22Rv1 (cell line): ENCODE measurements around the gene CACNA2D2.

Experiments
- H3K27ac ChIP-seq: fragments of 450-650 bp; 2 replicates; pipeline ENCODE4 v1.5.1; 2017
- ZFX ChIP-seq: fragments of 450-650 bp; IDR thresholded peaks from 2 replicates; pipeline ENCODE4 v1.6.1; 2017; ENCODE audit warnings: antibody characterized with exemption, borderline replicate concordance
- TF ChIP-seq, protein P1 (sequence below): fragments of 450-650 bp; IDR thresholded peaks from 2 replicates; pipeline ENCODE4 v1.5.1; 2017; ENCODE audit warnings: mild to moderate bottlenecking

Gene CACNA2D2

DNA sequence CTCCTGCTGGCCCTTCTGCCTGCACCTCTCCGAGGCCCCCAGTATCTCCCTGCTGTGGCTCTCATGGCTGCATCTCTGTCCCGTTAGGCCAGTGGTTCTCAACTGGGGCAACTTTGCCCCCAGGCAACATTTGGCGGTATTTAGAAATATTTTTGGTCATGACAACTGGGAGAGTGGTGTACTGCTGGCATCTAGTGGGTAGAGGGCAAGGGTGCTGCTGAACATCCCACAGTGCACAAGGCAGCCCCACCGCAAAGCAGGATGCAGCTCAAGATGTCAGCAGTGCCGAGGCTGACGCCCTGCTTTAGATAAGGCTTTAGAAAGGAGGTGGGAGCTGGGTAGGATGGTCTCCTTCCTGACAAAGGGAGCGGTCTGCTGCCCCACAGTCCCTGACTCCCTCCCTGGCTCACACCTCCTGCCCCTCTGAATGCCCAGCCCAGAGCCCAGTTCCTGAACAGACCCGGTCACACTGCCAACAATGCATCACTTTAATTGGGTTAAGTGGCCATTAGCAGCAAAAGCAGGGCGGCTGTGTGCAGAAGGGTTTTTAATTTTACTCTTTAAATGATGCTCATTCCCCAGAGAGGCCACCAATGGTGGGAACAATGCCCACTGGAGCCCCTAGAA lies 75.3 kb downstream of the CACNA2D2 start:
- TF ChIP-seq, protein P1, sequence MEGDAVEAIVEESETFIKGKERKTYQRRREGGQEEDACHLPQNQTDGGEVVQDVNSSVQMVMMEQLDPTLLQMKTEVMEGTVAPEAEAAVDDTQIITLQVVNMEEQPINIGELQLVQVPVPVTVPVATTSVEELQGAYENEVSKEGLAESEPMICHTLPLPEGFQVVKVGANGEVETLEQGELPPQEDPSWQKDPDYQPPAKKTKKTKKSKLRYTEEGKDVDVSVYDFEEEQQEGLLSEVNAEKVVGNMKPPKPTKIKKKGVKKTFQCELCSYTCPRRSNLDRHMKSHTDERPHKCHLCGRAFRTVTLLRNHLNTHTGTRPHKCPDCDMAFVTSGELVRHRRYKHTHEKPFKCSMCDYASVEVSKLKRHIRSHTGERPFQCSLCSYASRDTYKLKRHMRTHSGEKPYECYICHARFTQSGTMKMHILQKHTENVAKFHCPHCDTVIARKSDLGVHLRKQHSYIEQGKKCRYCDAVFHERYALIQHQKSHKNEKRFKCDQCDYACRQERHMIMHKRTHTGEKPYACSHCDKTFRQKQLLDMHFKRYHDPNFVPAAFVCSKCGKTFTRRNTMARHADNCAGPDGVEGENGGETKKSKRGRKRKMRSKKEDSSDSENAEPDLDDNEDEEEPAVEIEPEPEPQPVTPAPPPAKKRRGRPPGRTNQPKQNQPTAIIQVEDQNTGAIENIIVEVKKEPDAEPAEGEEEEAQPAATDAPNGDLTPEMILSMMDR, result no peak
- no peak for TF ChIP-seq ZFX
- no peak overlapping the region for H3K27ac ChIP-seq

DNA sequence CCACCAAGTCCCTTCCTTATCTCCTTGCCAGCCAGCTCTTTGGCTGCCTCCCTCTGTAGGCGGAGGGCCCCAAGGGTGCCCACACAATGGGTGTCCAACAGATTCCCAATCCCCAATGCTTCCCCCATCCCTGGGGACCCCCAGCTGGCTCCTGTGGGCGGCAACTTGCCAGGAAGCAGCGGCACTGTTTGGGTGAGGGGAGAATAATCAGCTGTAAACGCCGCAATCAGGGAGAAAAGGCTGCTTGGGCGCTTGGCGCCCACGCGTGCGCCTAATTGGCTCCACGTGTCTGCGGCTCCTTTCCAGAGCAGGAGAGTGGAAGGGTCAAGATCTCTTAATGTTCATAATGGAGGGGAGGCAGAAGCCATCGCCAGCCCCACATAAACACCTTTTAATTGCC lies 76.2 kb downstream of the CACNA2D2 start:
- TF ChIP-seq ZFX, result no peak
- TF ChIP-seq, protein P1, result no peak
- no peak overlapping the region for H3K27ac ChIP-seq

GRCh38 chr3:50425911-50426310 lies 77.5 kb downstream of the CACNA2D2 start:
- TF ChIP-seq, protein P1, result no peak
- no peak for TF ChIP-seq ZFX
- no peak overlapping the region for H3K27ac ChIP-seq

DNA sequence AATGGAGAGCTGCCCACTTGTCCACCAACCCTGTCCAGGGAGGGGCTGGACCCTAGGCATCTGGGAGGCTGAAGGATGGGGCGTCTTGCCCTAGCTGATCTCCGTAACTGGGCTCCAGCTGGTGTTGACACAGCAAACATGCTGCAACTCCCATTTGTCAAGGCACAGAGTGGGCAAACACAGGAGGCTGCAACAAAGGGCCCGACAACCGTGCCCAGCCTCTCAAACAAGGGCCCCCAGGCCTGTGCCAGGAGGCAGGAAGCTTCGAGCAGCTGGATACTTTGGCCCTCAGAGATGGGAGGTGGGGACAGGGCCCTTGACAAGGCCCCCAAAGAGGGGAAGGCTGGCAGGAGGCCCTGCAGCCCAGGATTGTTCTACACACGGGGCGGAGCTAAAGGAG lies 79.9 kb downstream of the CACNA2D2 start:
- H3K27ac ChIP-seq, result no peak overlapping the region
- TF ChIP-seq, protein P1, result no peak
- TF ChIP-seq ZFX, result no peak

DNA sequence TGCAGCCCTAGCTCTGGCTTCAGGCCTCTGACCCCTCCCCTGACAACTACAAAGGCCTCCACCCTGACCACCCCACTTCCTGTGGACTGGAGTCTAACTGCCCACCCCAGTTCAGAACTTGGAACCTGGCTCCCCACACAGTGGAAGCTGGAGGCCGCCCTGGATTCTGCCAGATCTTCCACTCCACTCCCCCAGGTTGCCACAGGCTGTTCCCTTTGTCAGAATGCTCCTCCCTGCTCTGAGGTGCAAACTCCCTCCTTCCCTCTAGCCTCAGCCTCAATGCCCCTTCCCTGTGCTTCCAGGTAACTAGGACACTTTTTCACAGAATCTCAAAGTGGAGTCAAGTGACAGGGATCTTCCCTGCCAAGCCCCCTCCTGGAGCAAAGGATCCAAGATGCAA lies 81.3 kb downstream of the CACNA2D2 start:
- no peak overlapping the region for H3K27ac ChIP-seq
- TF ChIP-seq, protein P1, result no peak
- no peak for TF ChIP-seq ZFX

- H3K27ac ChIP-seq, result no peak overlapping the region
- TF ChIP-seq ZFX, result no peak
- TF ChIP-seq, protein P1, result no peak
These were observed 83.7 kb downstream of the CACNA2D2 start for GRCh38 chr3:50419595-50420370.

DNA sequence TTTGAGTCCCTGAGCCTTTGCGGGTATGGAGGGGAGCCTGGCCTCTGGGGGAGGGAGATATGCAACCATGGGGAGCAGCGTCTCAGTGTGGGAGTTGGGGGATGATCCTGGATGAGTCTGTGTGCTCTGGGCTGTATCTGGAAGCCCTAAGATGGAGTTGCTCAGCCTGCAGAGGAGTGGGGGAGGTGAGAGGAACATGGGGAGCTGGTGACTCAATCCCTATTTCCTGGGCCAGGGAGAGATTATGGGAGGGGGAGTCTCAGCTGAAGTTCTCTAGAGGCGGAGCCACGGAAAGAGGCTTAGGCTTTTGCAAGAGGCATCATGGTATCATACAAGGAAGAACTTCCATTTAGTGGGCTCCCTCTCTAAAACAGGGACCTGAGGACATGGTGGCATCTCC lies 84.6 kb downstream of the CACNA2D2 start:
- no peak overlapping the region for H3K27ac ChIP-seq
- TF ChIP-seq, protein P1, result no peak
- no peak for TF ChIP-seq ZFX
